ENCODE data around the gene RBMS3. TPM values are rescaled to one million over a fixed set of nuclear protein-coding genes. Genes with fewer than 3 reads are reported as not detected.

The RBMS3 gene
- total and polyA plus RNA-seq, 2 of the 13 experiments (the other 11 are each of a cell fraction or from before 2014, with no cell fraction given): not detected

GRCh38 chr3:29619676-29620075 is 338.8 kb downstream of the RBMS3 start:
- Histone ChIP-seq H3K4me3 (replicated peaks in 1 of 3; ENCODE audit: insufficient read depth in 1 of 3, low read depth in 2 of 3, low read length in 3 of 3) (no peak overlapping the region), H3K79me2 (ENCODE audit: insufficient read depth, low read length) (no peaks in the 10 kb centered on the region), H3K27me3 (ENCODE audit: control insufficient read depth in 1 of 2, insufficient read depth in 2 of 2, low read length in 2 of 2) (no peaks in the 10 kb centered on the region), H3K36me3 (replicated peaks in 1 of 2; ENCODE audit: control insufficient read depth in 1 of 2, insufficient read depth in 2 of 2, low read length in 2 of 2) (no peaks in the 10 kb centered on the region), H3K9ac (ENCODE audit: insufficient read depth, low read depth, low read length) (no peak overlapping the region), H4K20me1 (ENCODE audit: insufficient read depth, low read length) (no peaks in the 10 kb centered on the region), H3K27ac (ENCODE audit: extremely low read length, insufficient read depth, low read length) (no peak overlapping the region), H2AFZ (ENCODE audit: low read length) (no peak overlapping the region), H3K4me2 (ENCODE audit: low read depth, low read length) (no peak overlapping the region), H3K4me1 (ENCODE audit: insufficient read depth, low read length) (no peaks in the 10 kb centered on the region), H3K9me3 (ENCODE audit: low read length) (no peaks in the 10 kb centered on the region)
- no peak for FAIRE-seq
- under 1% methylated on average over 4 of the region's 4 CpGs for WGBS (ENCODE audit: low lambda C conversion rate)
- ChIA-PET POLR2A (no interaction called here), CTCF (ENCODE audit: low intra/inter-chr PET ratio, low total read pairs) (no interaction called here)
- DNase-seq (ENCODE audit: low spot score): no peak
- no TSS peak for BruUV-seq (replicated peaks)
- no peak for ATAC-seq
- TF ChIP-seq BRCA1 (CRISPR knock-in tag; IDR thresholded peaks at IDR 0.05): no peak
- no peak for TF ChIP-seq MIER2 (CRISPR knock-in tag; IDR thresholded peaks at IDR 0.05)
- TF ChIP-seq, protein P1, sequence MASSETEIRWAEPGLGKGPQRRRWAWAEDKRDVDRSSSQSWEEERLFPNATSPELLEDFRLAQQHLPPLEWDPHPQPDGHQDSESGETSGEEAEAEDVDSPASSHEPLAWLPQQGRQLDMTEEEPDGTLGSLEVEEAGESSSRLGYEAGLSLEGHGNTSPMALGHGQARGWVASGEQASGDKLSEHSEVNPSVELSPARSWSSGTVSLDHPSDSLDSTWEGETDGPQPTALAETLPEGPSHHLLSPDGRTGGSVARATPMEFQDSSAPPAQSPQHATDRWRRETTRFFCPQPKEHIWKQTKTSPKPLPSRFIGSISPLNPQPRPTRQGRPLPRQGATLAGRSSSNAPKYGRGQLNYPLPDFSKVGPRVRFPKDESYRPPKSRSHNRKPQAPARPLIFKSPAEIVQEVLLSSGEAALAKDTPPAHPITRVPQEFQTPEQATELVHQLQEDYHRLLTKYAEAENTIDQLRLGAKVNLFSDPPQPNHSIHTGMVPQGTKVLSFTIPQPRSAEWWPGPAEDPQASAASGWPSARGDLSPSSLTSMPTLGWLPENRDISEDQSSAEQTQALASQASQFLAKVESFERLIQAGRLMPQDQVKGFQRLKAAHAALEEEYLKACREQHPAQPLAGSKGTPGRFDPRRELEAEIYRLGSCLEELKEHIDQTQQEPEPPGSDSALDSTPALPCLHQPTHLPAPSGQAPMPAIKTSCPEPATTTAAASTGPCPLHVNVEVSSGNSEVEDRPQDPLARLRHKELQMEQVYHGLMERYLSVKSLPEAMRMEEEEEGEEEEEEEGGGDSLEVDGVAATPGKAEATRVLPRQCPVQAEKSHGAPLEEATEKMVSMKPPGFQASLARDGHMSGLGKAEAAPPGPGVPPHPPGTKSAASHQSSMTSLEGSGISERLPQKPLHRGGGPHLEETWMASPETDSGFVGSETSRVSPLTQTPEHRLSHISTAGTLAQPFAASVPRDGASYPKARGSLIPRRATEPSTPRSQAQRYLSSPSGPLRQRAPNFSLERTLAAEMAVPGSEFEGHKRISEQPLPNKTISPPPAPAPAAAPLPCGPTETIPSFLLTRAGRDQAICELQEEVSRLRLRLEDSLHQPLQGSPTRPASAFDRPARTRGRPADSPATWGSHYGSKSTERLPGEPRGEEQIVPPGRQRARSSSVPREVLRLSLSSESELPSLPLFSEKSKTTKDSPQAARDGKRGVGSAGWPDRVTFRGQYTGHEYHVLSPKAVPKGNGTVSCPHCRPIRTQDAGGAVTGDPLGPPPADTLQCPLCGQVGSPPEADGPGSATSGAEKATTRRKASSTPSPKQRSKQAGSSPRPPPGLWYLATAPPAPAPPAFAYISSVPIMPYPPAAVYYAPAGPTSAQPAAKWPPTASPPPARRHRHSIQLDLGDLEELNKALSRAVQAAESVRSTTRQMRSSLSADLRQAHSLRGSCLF (CRISPR knock-in tag; IDR thresholded peaks at IDR 0.05; ENCODE audit: borderline replicate concordance): no peak
- TF ChIP-seq FOSL2 (CRISPR knock-in tag; IDR thresholded peaks at IDR 0.05): no peak
- TF ChIP-seq ZNF619 (CRISPR knock-in tag; IDR thresholded peaks at IDR 0.05): no peak
- TF ChIP-seq ZNF354B (CRISPR knock-in tag; IDR thresholded peaks at IDR 0.05): no peak
- TF ChIP-seq IKZF1 (IDR thresholded peaks at IDR 0.05): no peak
- TF ChIP-seq ZNF180 (CRISPR knock-in tag; IDR thresholded peaks at IDR 0.05; ENCODE audit: borderline replicate concordance, low read depth): no peak
- TF ChIP-seq SRY (CRISPR knock-in tag; IDR thresholded peaks at IDR 0.05): no peak
- no peak for TF ChIP-seq NFIC (IDR thresholded peaks at IDR 0.05; ENCODE audit: low read length)
- TF ChIP-seq HMGA1 (CRISPR knock-in tag; conservative IDR thresholded peaks at IDR 0.05): no peak
- TF ChIP-seq, protein P2, sequence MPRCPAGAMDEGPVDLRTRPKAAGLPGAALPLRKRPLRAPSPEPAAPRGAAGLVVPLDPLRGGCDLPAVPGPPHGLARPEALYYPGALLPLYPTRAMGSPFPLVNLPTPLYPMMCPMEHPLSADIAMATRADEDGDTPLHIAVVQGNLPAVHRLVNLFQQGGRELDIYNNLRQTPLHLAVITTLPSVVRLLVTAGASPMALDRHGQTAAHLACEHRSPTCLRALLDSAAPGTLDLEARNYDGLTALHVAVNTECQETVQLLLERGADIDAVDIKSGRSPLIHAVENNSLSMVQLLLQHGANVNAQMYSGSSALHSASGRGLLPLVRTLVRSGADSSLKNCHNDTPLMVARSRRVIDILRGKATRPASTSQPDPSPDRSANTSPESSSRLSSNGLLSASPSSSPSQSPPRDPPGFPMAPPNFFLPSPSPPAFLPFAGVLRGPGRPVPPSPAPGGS (CRISPR knock-in tag; IDR thresholded peaks at IDR 0.05): no peak
- TF ChIP-seq ZNF326 (CRISPR knock-in tag; IDR thresholded peaks at IDR 0.05; ENCODE audit: borderline replicate concordance): no peak
- no peak for TF ChIP-seq TCF7L2 (IDR thresholded peaks at IDR 0.05; ENCODE audit: low read depth, low read length)
- in situ Hi-C loops (cut with HindIII; ENCODE audit: extremely low pct_ligation_motif_present, low pct_unique_long_range_greater_than_20kb) (no loop called here), intact Hi-C loops (cut with micrococcal nuclease; ENCODE audit: unreplicated experiment) (no loop called here)
